Ectodermal cell (in vitro differentiated cells): ENCODE measurements around the gene MRTO4. TPM values are rescaled to one million over a fixed set of nuclear protein-coding genes. Genes with fewer than 3 reads are reported as not detected.

Experiments used
- H3K27ac ChIP-seq: 2 replicates; pipeline ENCODE4 v1.7.0; 2013; ENCODE audit warnings: mild to moderate bottlenecking, low read depth, low read length; ENCODE audit not compliant: insufficient read depth, poor library complexity, severe bottlenecking
- H3K27me3 ChIP-seq: 2 replicates; pipeline ENCODE4 v1.7.0; 2013; ENCODE audit warnings: mild to moderate bottlenecking, low read length; ENCODE audit not compliant: insufficient read depth, control insufficient read depth, poor library complexity, severe bottlenecking
- H3K36me3 ChIP-seq: one replicate; pipeline ENCODE4 v1.7.0; 2013; ENCODE audit warnings: low read length; ENCODE audit not compliant: control insufficient read depth, insufficient read depth
- H3K4me1 ChIP-seq: one replicate; pipeline ENCODE4 v1.7.0; 2013; ENCODE audit warnings: low read length; ENCODE audit not compliant: control insufficient read depth, insufficient read depth
- H3K4me3 ChIP-seq: 2 replicates; pipeline ENCODE4 v1.7.0; 2013; ENCODE audit warnings: low read depth, low read length, control low read depth; ENCODE audit not compliant: insufficient read depth
- H3K9me3 ChIP-seq: 2 replicates; pipeline ENCODE4 v1.7.0; 2013; ENCODE audit warnings: mild to moderate bottlenecking, low read length, moderate library complexity; ENCODE audit not compliant: control insufficient read depth
- WGBS, 2 experiments: methylation state at CpG; one replicate each; pipeline ENCODE4 v1.1.7; 2013; ENCODE audit warnings: missing lambda C conversion rate in 2 of 2; 5-methylcytosine and 5-hydroxymethylcytosine counted together
- polyA plus RNA-seq, 4 experiments: library from polyadenylated mRNA; stranded (reverse); fragments of 50-300 nt; gene quantifications; one replicate each; pipeline ENCODE4 v1.2.3, GENCODE V29; 2013

Gene MRTO4
- 41.8 TPM for polyA plus RNA-seq (2013, experiment 1 of 4)
- polyA plus RNA-seq (2013, experiment 2 of 4): 43.0 TPM
- 29.5 TPM for polyA plus RNA-seq (2013, experiment 3 of 4)
- 30.6 TPM for polyA plus RNA-seq (2013, experiment 4 of 4)

- 0% methylated on average over 81 of the region's 81 CpGs for WGBS, 2 experiments
- Histone ChIP-seq H3K27ac (peak within 1 kb of the TSS; percentile 97), H3K4me1 (peaks cover 18% of the 10 kb centered on the region), H3K27me3 (no peaks in the 10 kb centered on the region), H3K4me3 (peak within 1 kb of the TSS; percentile 94), H3K36me3 (peaks cover 11% of the 10 kb centered on the region), H3K9me3 (no peaks in the 10 kb centered on the region)
Measured at GRCh38 chr1:19251305-19252196, at the start of gene MRTO4, which contains the start of gene EMC1. Gene MRTO4, plus strand, starts transcription at chr1:19251805. Its CDS starts 31 bp downstream, at chr1:19251836. Gene EMC1, minus strand, starts transcription at chr1:19251524. Its CDS starts 15 bp downstream, at chr1:19251509.

- WGBS, 2 experiments: 94 to 97% methylated on average over 3 of the region's 3 CpGs
Measured at GRCh38 chr1:19202396-19202795, 49.2 kb upstream of the MRTO4 start.

GRCh38 chr1:19203440-19203839 is 48.2 kb upstream of the MRTO4 start:
- no peak overlapping the region for H3K4me3 ChIP-seq
- H3K9me3 ChIP-seq: no peaks in the 10 kb centered on the region
- no peak overlapping the region for H3K27ac ChIP-seq
- WGBS, 2 experiments: 92 to 100% methylated on average over 2 of the region's 2 CpGs
- no peaks in the 10 kb centered on the region for H3K4me1 ChIP-seq
- H3K36me3 ChIP-seq: peaks cover 15% of the 10 kb centered on the region
- no peaks in the 10 kb centered on the region for H3K27me3 ChIP-seq

More at GRCh38 chr1:19202396-19202795, 49.2 kb upstream of the MRTO4 start:
- Histone ChIP-seq H3K27ac (no peak overlapping the region), H3K4me3 (no peak overlapping the region), H3K4me1 (no peaks in the 10 kb centered on the region), H3K27me3 (no peaks in the 10 kb centered on the region), H3K9me3 (no peaks in the 10 kb centered on the region), H3K36me3 (peaks cover 25% of the 10 kb centered on the region)

- WGBS, 2 experiments: 96 to 99% methylated on average over 5 to 6 of the region's 6 CpGs
- Histone ChIP-seq H3K9me3 (no peaks in the 10 kb centered on the region), H3K27ac (no peak overlapping the region), H3K4me1 (no peaks in the 10 kb centered on the region), H3K27me3 (no peaks in the 10 kb centered on the region), H3K4me3 (no peak overlapping the region), H3K36me3 (peaks cover 3% of the 10 kb centered on the region)
Measured at GRCh38 chr1:19204446-19205266, 46.9 kb upstream of the MRTO4 start.

GRCh38 chr1:19205403-19205802 is 46.2 kb upstream of the MRTO4 start:
- no peaks in the 10 kb centered on the region for H3K4me1 ChIP-seq
- no peaks in the 10 kb centered on the region for H3K9me3 ChIP-seq
- H3K36me3 ChIP-seq: no peaks in the 10 kb centered on the region
- no peak overlapping the region for H3K4me3 ChIP-seq
- no peaks in the 10 kb centered on the region for H3K27me3 ChIP-seq
- WGBS, 2 experiments: 85 to 100% methylated on average over 1 of the region's 1 CpG
- no peak overlapping the region for H3K27ac ChIP-seq

- Histone ChIP-seq H3K27ac (no peak overlapping the region), H3K4me3 (no peak overlapping the region), H3K27me3 (no peaks in the 10 kb centered on the region), H3K36me3 (no peaks in the 10 kb centered on the region), H3K4me1 (no peaks in the 10 kb centered on the region), H3K9me3 (no peaks in the 10 kb centered on the region)
- 93 to 95% methylated on average over 5 of the region's 5 CpGs for WGBS, 2 experiments
Measured at GRCh38 chr1:19205845-19206244, 45.8 kb upstream of the MRTO4 start.

GRCh38 chr1:19206947-19207346 is 44.7 kb upstream of the MRTO4 start:
- Histone ChIP-seq H3K27me3 (no peaks in the 10 kb centered on the region), H3K9me3 (no peaks in the 10 kb centered on the region), H3K4me3 (no peak overlapping the region), H3K36me3 (no peaks in the 10 kb centered on the region), H3K27ac (no peak overlapping the region), H3K4me1 (peaks cover 8% of the 10 kb centered on the region)
- 94 to 97% methylated on average over 3 of the region's 3 CpGs for WGBS, 2 experiments

- Histone ChIP-seq H3K4me3 (peak overlapping the region; percentile 69), H3K9me3 (no peaks in the 10 kb centered on the region), H3K4me1 (peaks cover 8% of the 10 kb centered on the region), H3K27ac (no peak overlapping the region), H3K27me3 (no peaks in the 10 kb centered on the region), H3K36me3 (no peaks in the 10 kb centered on the region)
- 58 to 60% methylated on average over 6 to 7 of the region's 8 CpGs for WGBS, 2 experiments
Measured at GRCh38 chr1:19208710-19209438, 42.7 kb upstream of the MRTO4 start.

- Histone ChIP-seq H3K9me3 (no peaks in the 10 kb centered on the region), H3K27me3 (no peaks in the 10 kb centered on the region), H3K27ac (peak overlapping the region; percentile 83), H3K4me1 (peaks cover 8% of the 10 kb centered on the region), H3K36me3 (no peaks in the 10 kb centered on the region), H3K4me3 (peak overlapping the region; percentile 69)
- WGBS, 2 experiments: 0 to 1% methylated on average over 27 to 28 of the region's 28 CpGs
Measured at GRCh38 chr1:19209439-19209989, 42.1 kb upstream of the MRTO4 start.
